ENCODE results near the gene OR5A1.

GRCh38 chr11:59437770-59438169 lies 1.5 kb downstream of the OR5A1 start:
- TF ChIP-seq CTCF (conservative IDR thresholded peaks at IDR 0.05) (no peak), ZFX (IDR thresholded peaks at IDR 0.05) (no peak)

All from C4-2B (cell line).